Esophagus squamous epithelium (tissue), 5 donors: ENCODE data around the gene CAMK1D. TPM values are rescaled to one million over a fixed set of nuclear protein-coding genes. Genes with fewer than 3 reads are reported as not detected.

ENCODE experiments used
- DNase-seq: peaks from one replicate; lab custom pipeline; 2025; lab: John Stamatoyannopoulos, UW
- H3K27ac ChIP-seq, 4 donors: fragments of 200-600 bp; sonication (generic); one replicate each; pipeline ENCODE4 v1.5.1; 2016 to 2019; ENCODE audit warnings: mild to moderate bottlenecking in 1 of 4
- H3K27me3 ChIP-seq, 4 donors: fragments of 200-600 bp; sonication (generic); 1 replicate in 3 of 4; 2 replicates in 1 of 4; pipeline versions ENCODE4 v1.5.1 to v1.6.0; 2017 to 2021; ENCODE audit warnings: antibody characterized with exemption in 1 of 4
- H3K36me3 ChIP-seq, 3 donors: fragments of 200-600 bp; sonication (generic); one replicate each; pipeline ENCODE4 v1.5.1; 2016 to 2019
- H3K4me1 ChIP-seq, 3 donors: fragments of 200-600 bp; sonication (generic); one replicate each; pipeline ENCODE4 v1.5.1; 2017 to 2019
- H3K4me3 ChIP-seq, 4 donors: fragments of 200-600 bp; sonication (generic); 1 replicate in 3 of 4; 2 replicates in 1 of 4; pipeline ENCODE4 v1.5.1; 2016 to 2019; ENCODE audit warnings: mild to moderate bottlenecking in 2 of 4, moderate library complexity in 1 of 4
- H3K9me3 ChIP-seq, 3 donors: fragments of 200-600 bp; sonication (generic); one replicate each; pipeline ENCODE4 v1.5.1; 2016 to 2019
- POLR2A ChIP-seq, 4 donors: fragments of 450-650 bp; IDR thresholded peaks; one replicate each; pipeline ENCODE4 v1.6.1; 2017; ENCODE audit warnings: antibody characterized with exemption in 4 of 4, mild to moderate bottlenecking in 4 of 4, moderate library complexity in 3 of 4
- WGBS, 2 donors: methylation state at CpG; one replicate each; pipeline ENCODE4 v1.1.5; 2018; 5-methylcytosine and 5-hydroxymethylcytosine counted together
- intact Hi-C: fragments of 100-400 bp; cut with DNase I; formaldehyde crosslinking; loops from one replicate; pipeline ENCODE4 v1.15.0; 2022
- total RNA-seq, 4 donors: library from RNA; depleted of rRNA; stranded (reverse); fragments of >200 nt; gene quantifications; one replicate each; pipeline ENCODE4 v1.1.0, GENCODE V29; 2016
- TF ChIP-seq, protein P1 (sequence below), 6 experiments: fragments of 450-650 bp in 4 of 6; fragments of 200-600 bp in 2 of 6; sonication (generic) in 2 of 6; IDR thresholded peaks; one replicate each; pipeline ENCODE4 v1.5.1; 2016 to 2019; ENCODE audit warnings: antibody characterized with exemption in 6 of 6, mild to moderate bottlenecking in 4 of 6, moderate library complexity in 4 of 6
- donor health status: DM: yes; HTN: yes; CAD: no.

The CAMK1D gene
- total RNA-seq, 4 donors from 2014 or later = 3.8 to 11.8 (median 9.9) TPM

DNA sequence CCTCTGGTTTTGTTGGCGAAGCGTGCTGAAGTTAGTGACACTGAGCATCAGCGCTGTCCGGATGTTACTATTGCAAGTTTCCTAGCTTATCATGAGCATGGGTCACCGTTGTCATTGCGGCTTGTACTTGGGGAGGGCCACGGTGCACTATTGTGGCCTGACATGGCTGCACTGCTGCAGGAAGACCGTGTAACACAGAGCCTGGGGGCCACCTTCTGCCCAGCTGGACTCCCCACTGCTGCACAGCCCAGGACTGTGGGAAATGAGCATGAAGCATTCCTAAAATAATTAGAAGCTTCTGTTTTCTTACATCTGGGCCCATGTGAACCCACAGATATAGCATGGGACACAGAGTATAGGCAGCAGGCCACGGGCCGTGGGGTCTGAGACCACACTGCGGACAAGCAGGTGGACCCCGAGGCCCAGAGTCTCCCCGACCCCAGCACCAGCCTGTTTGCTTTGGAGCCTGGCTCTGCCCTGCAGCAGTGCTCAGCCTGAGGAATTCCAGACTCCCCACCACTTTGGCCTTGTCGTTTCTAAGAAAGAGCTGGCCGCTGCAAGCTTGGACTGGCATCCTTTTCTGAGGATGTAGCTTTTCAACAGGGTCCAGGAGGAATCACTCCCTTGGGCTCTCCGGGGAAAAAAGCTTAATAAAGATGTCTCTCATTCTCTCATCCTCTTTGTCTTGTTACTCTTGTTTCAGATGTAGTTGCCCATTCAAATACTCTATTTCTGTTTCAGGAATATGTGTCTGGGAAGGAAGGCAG lies 473.0 kb downstream of the CAMK1D start:
- H3K4me3 ChIP-seq = no peak overlapping the region
- H3K27me3 ChIP-seq = no peaks in the 10 kb centered on the region
- no peaks in the 10 kb centered on the region for H3K9me3 ChIP-seq
- TF ChIP-seq POLR2A (IDR thresholded peaks at IDR 0.05) = no peak
- TF ChIP-seq, protein P1, sequence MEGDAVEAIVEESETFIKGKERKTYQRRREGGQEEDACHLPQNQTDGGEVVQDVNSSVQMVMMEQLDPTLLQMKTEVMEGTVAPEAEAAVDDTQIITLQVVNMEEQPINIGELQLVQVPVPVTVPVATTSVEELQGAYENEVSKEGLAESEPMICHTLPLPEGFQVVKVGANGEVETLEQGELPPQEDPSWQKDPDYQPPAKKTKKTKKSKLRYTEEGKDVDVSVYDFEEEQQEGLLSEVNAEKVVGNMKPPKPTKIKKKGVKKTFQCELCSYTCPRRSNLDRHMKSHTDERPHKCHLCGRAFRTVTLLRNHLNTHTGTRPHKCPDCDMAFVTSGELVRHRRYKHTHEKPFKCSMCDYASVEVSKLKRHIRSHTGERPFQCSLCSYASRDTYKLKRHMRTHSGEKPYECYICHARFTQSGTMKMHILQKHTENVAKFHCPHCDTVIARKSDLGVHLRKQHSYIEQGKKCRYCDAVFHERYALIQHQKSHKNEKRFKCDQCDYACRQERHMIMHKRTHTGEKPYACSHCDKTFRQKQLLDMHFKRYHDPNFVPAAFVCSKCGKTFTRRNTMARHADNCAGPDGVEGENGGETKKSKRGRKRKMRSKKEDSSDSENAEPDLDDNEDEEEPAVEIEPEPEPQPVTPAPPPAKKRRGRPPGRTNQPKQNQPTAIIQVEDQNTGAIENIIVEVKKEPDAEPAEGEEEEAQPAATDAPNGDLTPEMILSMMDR (IDR thresholded peaks at IDR 0.05) = no peak
- 85 to 92% methylated on average over 6 to 12 of the region's 16 CpGs for WGBS, 2 donors
- H3K36me3 ChIP-seq = peaks cover 0 to 46% (median 0%) of the 10 kb centered on the region in 3 donors
- no peak for DNase-seq
- H3K4me1 ChIP-seq = peaks cover 0 to 17% (median 0%) of the 10 kb centered on the region in 3 donors
- H3K27ac ChIP-seq = peak overlapping the region in 1 of 4 donors; percentile 14
- intact Hi-C loops = no loop called here

DNA sequence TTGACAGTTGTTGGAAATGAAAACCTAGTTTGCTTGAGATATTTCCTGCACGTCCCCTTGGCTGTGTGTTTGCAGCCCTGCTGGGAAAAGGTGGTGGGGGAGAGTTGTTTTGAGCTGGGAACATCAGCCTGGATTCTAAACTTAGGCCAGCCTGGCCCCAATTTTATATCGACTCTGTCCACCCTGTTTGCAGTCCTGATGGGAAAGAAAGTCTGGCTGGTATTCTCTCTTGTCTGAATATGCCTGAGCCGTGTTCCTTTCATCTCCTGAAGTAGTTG lies 473.5 kb downstream of the CAMK1D start:
- Histone ChIP-seq H3K27me3 (no peaks in the 10 kb centered on the region), H3K4me1 (peaks cover 0 to 17% (median 0%) of the 10 kb centered on the region in 3 donors), H3K9me3 (no peaks in the 10 kb centered on the region), H3K4me3 (no peak overlapping the region), H3K27ac (peak overlapping the region in 2 of 4 donors; percentile 14 to 17), H3K36me3 (peaks cover 0 to 44% (median 0%) of the 10 kb centered on the region in 3 donors)
- WGBS, 2 donors = 49 to 87% methylated on average over 3 of the region's 3 CpGs
- intact Hi-C loops = no loop called here
- TF ChIP-seq POLR2A (IDR thresholded peaks at IDR 0.05) = no peak
- TF ChIP-seq, protein P1 (IDR thresholded peaks at IDR 0.05) = no peak
- no peak for DNase-seq

DNA sequence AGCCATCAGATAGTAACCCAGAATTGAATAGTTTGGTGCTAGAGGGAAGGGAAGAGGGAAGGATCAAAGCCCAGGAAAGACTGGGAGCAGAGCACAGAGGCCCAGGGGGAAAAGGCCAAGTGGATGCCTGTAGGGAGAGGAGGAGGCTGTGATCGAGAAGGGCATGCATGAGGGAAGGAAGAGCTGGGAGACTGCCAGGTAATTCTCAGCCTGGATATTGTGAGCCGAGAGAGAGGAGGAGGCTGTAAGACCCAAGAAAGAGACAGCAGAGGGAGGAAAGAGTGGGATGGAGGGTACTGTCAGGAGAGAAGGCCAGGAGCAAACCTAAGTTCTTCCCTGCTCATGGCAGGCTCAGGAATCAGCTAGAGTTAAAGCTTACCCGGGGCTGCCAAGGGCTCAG lies 474.0 kb downstream of the CAMK1D start:
- DNase-seq = no peak
- TF ChIP-seq, protein P1 (IDR thresholded peaks at IDR 0.05) = no peak
- no peak for TF ChIP-seq POLR2A (IDR thresholded peaks at IDR 0.05)
- peaks cover 0 to 45% (median 0%) of the 10 kb centered on the region in 3 donors for H3K36me3 ChIP-seq
- H3K4me3 ChIP-seq = no peak overlapping the region
- 62 to 67% methylated on average over 3 of the region's 3 CpGs for WGBS, 2 donors
- no peaks in the 10 kb centered on the region for H3K9me3 ChIP-seq
- no peaks in the 10 kb centered on the region for H3K27me3 ChIP-seq
- peaks cover 0 to 17% (median 0%) of the 10 kb centered on the region in 3 donors for H3K4me1 ChIP-seq
- intact Hi-C loops = no loop called here
- peak overlapping the region in 2 of 4 donors; percentile 17 to 39 for H3K27ac ChIP-seq

DNA sequence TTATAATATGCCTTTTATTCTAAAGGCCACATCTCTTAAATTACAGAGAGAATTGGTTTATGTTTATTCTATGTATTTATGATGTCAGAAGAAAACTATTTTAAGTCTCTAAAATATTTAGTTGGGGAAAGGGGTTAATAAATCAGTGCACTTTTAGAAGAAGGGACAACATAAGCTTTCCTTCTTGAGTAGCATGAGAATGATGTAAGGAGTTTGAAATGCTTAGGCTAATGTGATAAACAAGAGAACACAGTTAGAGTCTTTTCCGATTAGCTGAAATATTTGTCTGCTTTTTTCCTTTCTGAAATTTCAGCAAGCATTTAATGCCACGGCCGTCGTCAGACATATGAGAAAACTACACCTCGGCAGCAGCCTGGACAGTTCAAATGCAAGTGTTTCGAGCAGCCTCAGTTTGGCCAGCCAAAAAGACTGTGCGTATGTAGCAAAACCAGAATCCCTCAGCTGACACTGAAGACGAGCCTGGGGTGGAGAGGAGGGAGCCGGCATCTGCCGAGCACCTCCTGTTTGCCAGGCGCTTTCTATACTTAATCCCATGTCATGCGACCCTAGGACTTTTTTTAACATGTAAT lies 476.0 kb downstream of the CAMK1D start:
- Histone ChIP-seq H3K4me3 (no peak overlapping the region), H3K36me3 (peaks cover 0 to 49% (median 0%) of the 10 kb centered on the region in 3 donors), H3K27ac (peak overlapping the region in 2 of 4 donors; percentile 5 to 33), H3K9me3 (no peaks in the 10 kb centered on the region), H3K4me1 (peaks cover 0 to 17% (median 0%) of the 10 kb centered on the region in 3 donors), H3K27me3 (no peaks in the 10 kb centered on the region)
- WGBS, 2 donors = 81 to 82% methylated on average over 11 to 12 of the region's 12 CpGs
- no peak for TF ChIP-seq POLR2A (IDR thresholded peaks at IDR 0.05)
- TF ChIP-seq, protein P1 (IDR thresholded peaks at IDR 0.05) = no peak
- DNase-seq = no peak
- intact Hi-C loops = no loop called here

DNA sequence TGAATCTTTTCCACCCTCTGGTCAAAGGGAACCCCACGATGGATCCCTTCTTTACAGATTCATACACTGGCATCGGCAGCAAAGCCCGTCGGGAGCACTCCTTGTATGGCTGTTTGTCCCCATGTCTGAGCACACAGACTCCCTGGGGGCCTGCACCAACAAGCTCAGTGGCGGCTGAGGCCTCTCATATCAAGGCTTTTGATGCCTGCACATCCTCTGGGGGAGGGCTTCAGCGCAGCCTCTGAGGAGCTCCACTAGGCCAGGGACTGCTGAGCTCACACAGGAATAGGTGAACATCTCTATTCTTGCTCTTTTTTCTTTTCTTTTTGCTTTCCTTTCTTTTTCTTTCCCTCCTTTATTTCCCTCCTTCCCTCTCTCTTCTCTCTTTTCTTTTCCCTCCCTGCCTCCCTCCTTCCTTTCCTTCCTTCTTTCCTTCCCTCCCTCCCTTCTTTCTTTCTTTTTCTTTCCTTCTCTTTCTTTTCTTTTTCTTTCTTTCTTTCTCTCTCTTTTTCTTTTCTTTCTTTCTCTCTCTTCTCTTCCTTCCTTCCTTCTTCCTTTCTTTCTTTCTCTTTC lies 477.5 kb downstream of the CAMK1D start:
- H3K27me3 ChIP-seq = no peaks in the 10 kb centered on the region
- no peaks in the 10 kb centered on the region for H3K9me3 ChIP-seq
- intact Hi-C loops = no loop called here
- no peak overlapping the region for H3K27ac ChIP-seq
- DNase-seq = no peak
- peaks cover 0 to 42% (median 0%) of the 10 kb centered on the region in 3 donors for H3K36me3 ChIP-seq
- 63% methylated on average over 6 of the region's 6 CpGs for WGBS, 2 donors
- H3K4me3 ChIP-seq = no peak overlapping the region
- TF ChIP-seq, protein P1 (IDR thresholded peaks at IDR 0.05) = no peak
- TF ChIP-seq POLR2A (IDR thresholded peaks at IDR 0.05) = no peak
- peaks cover 0 to 16% (median 0%) of the 10 kb centered on the region in 3 donors for H3K4me1 ChIP-seq
